HCT116 (cell line): ENCODE measurements around the gene CDH26. TPM values are rescaled to one million over a fixed set of nuclear protein-coding genes. Genes with fewer than 3 reads are reported as not detected.

Source experiments
- ATAC-seq: fragments of 200-7000 bp; cut with Tn5 transposase; 2 replicates; pipeline ENCODE4 v1.9.1; 2020; ENCODE audit warnings: mild to moderate bottlenecking, moderate library complexity
- BruUV-seq: library from RNA; stranded (reverse); fragments of 400-500 nt; replicated peaks from 2 replicates; lab custom pipeline; 2021; lab: Mats Ljungman, UMichigan
- CTCF ChIA-PET: fragments of 300-600 bp; sonication (Branson Sonifier 250); formaldehyde crosslinking; loops from one replicate; lab custom pipeline; 2021; ENCODE audit warnings: antibody characterized with exemption; lab: Charles Lee
- POLR2A ChIA-PET: fragments of 300-600, 350-600 bp; sonication (Branson Sonifier 250); formaldehyde crosslinking; loops from one replicate; lab custom pipeline; 2021; ENCODE audit warnings: antibody characterized with exemption; lab: Charles Lee
- RAD21 ChIA-PET, 2 experiments: fragments of 300-600 bp; sonication (Branson Sonifier 250); formaldehyde crosslinking; loops; one replicate each; lab custom pipeline; 2023; ENCODE audit warnings: low total read pairs in 2 of 2; ENCODE audit not compliant: uncharacterized antibody in 2 of 2, unreplicated experiment in 2 of 2, low non-redundant PET in 1 of 2; lab: Charles Lee
- DNase-seq: peaks from one replicate; pipeline ENCODE4 v3.0.0-alpha.2; 2010; ENCODE audit warnings: low read depth, low spot score
- H2AFZ ChIP-seq: fragments of 200-600 bp; shearing (Covaris generic), sonication (generic); 2 replicates; pipeline ENCODE4 v1.6.1; 2017; ENCODE audit warnings: low read depth, mixed run types, mixed read lengths, antibody characterized with exemption, low read length; ENCODE audit not compliant: poor library complexity, severe bottlenecking
- H3K27ac ChIP-seq: 2 replicates; pipeline ENCODE4 v1.5.1; 2012; ENCODE audit warnings: low read depth, low read length
- H3K27me3 ChIP-seq: fragments of 200-600 bp; sonication (generic); 2 replicates; pipeline ENCODE4 v1.6.1; 2016; ENCODE audit warnings: mixed run types, low read length, mixed read lengths; ENCODE audit not compliant: insufficient read depth
- H3K36me3 ChIP-seq, 2 experiments: fragments of 200-500 bp in 1 of 2; fragments of 200-600 bp in 1 of 2; sonication (Bioruptor generic) in 1 of 2; sonication (generic) in 1 of 2; 2 replicates each; pipeline versions ENCODE4 v1.5.1 to v1.6.1; 2014 to 2016; ENCODE audit warnings: low read length in 2 of 2, inconsistent platforms in 1 of 2, mixed read lengths in 1 of 2, mixed run types in 1 of 2; ENCODE audit not compliant: insufficient read depth in 2 of 2, control insufficient read depth in 1 of 2
- H3K4me1 ChIP-seq, 2 experiments: fragments of 200-600 bp in 1 of 2; sonication (generic) in 1 of 2; 2 replicates each; pipeline versions ENCODE4 v1.5.1 to v1.6.1; 2012 to 2017; ENCODE audit warnings: low read length in 2 of 2, inconsistent platforms in 1 of 2, mild to moderate bottlenecking in 1 of 2, mixed read lengths in 1 of 2, mixed run types in 1 of 2, moderate library complexity in 1 of 2; ENCODE audit not compliant: insufficient read depth in 2 of 2, control insufficient read depth in 1 of 2
- H3K4me2 ChIP-seq: fragments of 200-600 bp; sonication (generic); 2 replicates; pipeline ENCODE4 v1.6.1; 2017; ENCODE audit warnings: mixed run types, low read length, mixed read lengths
- H3K4me3 ChIP-seq, 2 experiments: fragments of 200-600 bp in 1 of 2; sonication (generic) in 1 of 2; replicated peaks in 1 of 2; 2 replicates each; pipeline ENCODE4 v1.5.1; 2011 to 2016; ENCODE audit warnings: low read length in 2 of 2, control low read depth in 1 of 2, low read depth in 1 of 2, mild to moderate bottlenecking in 1 of 2, mixed read lengths in 1 of 2, mixed run types in 1 of 2
- H3K79me2 ChIP-seq: fragments of 200-600 bp; sonication (generic); 2 replicates; pipeline ENCODE4 v1.6.1; 2017; ENCODE audit warnings: mild to moderate bottlenecking, mixed run types, low read length, moderate library complexity, mixed read lengths; ENCODE audit not compliant: insufficient read depth
- H3K9ac ChIP-seq: fragments of 200-600 bp; sonication (generic); 2 replicates; pipeline ENCODE4 v1.6.1; 2016; ENCODE audit warnings: low read length, mixed read lengths
- H3K9me2 ChIP-seq: fragments of 200-600 bp; sonication (generic), shearing (Covaris generic); 2 replicates; pipeline ENCODE4 v1.6.1; 2017; ENCODE audit warnings: mixed run types, mild to moderate bottlenecking, moderate library complexity; ENCODE audit not compliant: insufficient read depth
- H3K9me3 ChIP-seq, 2 experiments: fragments of 200-500 bp in 1 of 2; fragments of 200-600 bp in 1 of 2; sonication (Bioruptor generic) in 1 of 2; sonication (generic) in 1 of 2; 2 replicates each; pipeline ENCODE4 v1.6.1; 2014 to 2017; ENCODE audit warnings: low read length in 2 of 2, mixed read lengths in 2 of 2, inconsistent platforms in 1 of 2, low read depth in 1 of 2, mild to moderate bottlenecking in 1 of 2, mixed run types in 1 of 2, moderate library complexity in 1 of 2; ENCODE audit not compliant: control insufficient read depth in 1 of 2, insufficient read depth in 1 of 2
- H4K20me1 ChIP-seq: fragments of 200-600 bp; sonication (generic), shearing (Covaris generic); 2 replicates; pipeline ENCODE4 v1.6.1; 2017; ENCODE audit warnings: mixed run types, mild to moderate bottlenecking, moderate library complexity; ENCODE audit not compliant: insufficient read depth
- CBX3 ChIP-seq: IDR thresholded peaks from 2 replicates; pipeline ENCODE4 v1.6.1; 2012; ENCODE audit warnings: low read depth
- EGR1 ChIP-seq: IDR thresholded peaks from 2 replicates; pipeline ENCODE4 v1.6.1; 2012; ENCODE audit warnings: low read depth
- EZH2 ChIP-seq: fragments of 200-600 bp; sonication (generic); IDR thresholded peaks from 2 replicates; pipeline ENCODE4 v1.6.1; 2017; ENCODE audit warnings: antibody characterized with exemption, mixed run types
- FOSL1 ChIP-seq: IDR thresholded peaks from 2 replicates; pipeline ENCODE4 v1.6.1; 2012; ENCODE audit warnings: low read depth
- JUND ChIP-seq: IDR thresholded peaks from 2 replicates; pipeline ENCODE4 v1.6.1; 2012
- MAX ChIP-seq: IDR thresholded peaks from 2 replicates; pipeline ENCODE4 v1.6.1; 2012
- POLR2A ChIP-seq: IDR thresholded peaks from 2 replicates; pipeline ENCODE4 v1.7.0; 2011; ENCODE audit warnings: borderline replicate concordance; ENCODE audit not compliant: insufficient read depth, insufficient read length; ENCODE audit errors: extremely low read depth
- POLR2AphosphoS5 ChIP-seq: IDR thresholded peaks from 2 replicates; pipeline ENCODE4 v1.6.1; 2011; ENCODE audit warnings: mild to moderate bottlenecking, low read depth, low read length, moderate library complexity
- RAD21 ChIP-seq: IDR thresholded peaks from 2 replicates; pipeline ENCODE4 v1.6.1; 2012; ENCODE audit warnings: low read depth, mild to moderate bottlenecking
- REST ChIP-seq: IDR thresholded peaks from 2 replicates; pipeline ENCODE4 v1.6.1; 2012; ENCODE audit warnings: low read depth
- SIN3A ChIP-seq: IDR thresholded peaks from 2 replicates; pipeline ENCODE4 v1.6.1; 2012; ENCODE audit warnings: low read depth
- SP1 ChIP-seq: IDR thresholded peaks from 2 replicates; pipeline ENCODE4 v1.6.1; 2012; ENCODE audit warnings: low read depth
- SRF ChIP-seq: IDR thresholded peaks from 2 replicates; pipeline ENCODE4 v1.6.1; 2012; ENCODE audit warnings: low read depth
- TCF7L2 ChIP-seq: IDR thresholded peaks from 2 replicates; pipeline ENCODE4 v1.7.0; 2011; ENCODE audit warnings: borderline replicate concordance, inconsistent platforms; ENCODE audit not compliant: insufficient read depth, insufficient read length; ENCODE audit errors: extremely low read depth
- YY1 ChIP-seq: IDR thresholded peaks from 2 replicates; pipeline ENCODE4 v1.6.1; 2011; ENCODE audit warnings: low read length, low read depth, moderate library complexity, mild to moderate bottlenecking; ENCODE audit not compliant: insufficient replicate concordance; ENCODE audit errors: extremely low read depth
- ZBTB33 ChIP-seq: IDR thresholded peaks from 2 replicates; pipeline ENCODE4 v1.6.1; 2011; ENCODE audit warnings: mild to moderate bottlenecking, low read length, moderate library complexity; ENCODE audit not compliant: insufficient replicate concordance; ENCODE audit errors: extremely low read depth
- ZFX ChIP-seq: fragments of 450-650 bp; IDR thresholded peaks from 2 replicates; pipeline ENCODE4 v1.6.1; 2017
- ZNF274 ChIP-seq: fragments of 200-500 bp; sonication (Bioruptor generic); IDR thresholded peaks from 2 replicates; pipeline ENCODE4 v1.6.1; 2014; ENCODE audit warnings: mild to moderate bottlenecking, low read depth, low read length, inconsistent platforms
- intact Hi-C: fragments of 100-400 bp; cut with micrococcal nuclease; formaldehyde crosslinking; loops from 2 replicates; pipeline ENCODE4 v1.10.0; 2022
- total RNA-seq: library from RNA; stranded (reverse); gene quantifications from one replicate; pipeline ENCODE4 v1.2.1, GENCODE V29; 2021; ENCODE audit not compliant: unreplicated experiment

The CDH26 gene
- total RNA-seq, 1 experiment from 2014 or later = 0.34 TPM

- no peaks in the 10 kb centered on the region for H3K9me3 ChIP-seq
- no peaks in the 10 kb centered on the region for H3K9me2 ChIP-seq
- no peak overlapping the region for H2AFZ ChIP-seq
- CTCF ChIA-PET = interaction anchor here (0.6 kb wide), 1 partner anchor 59 kb away, joined by 3 read pairs; no protein-coding TSS in a partner anchor
- no TSS peak for BruUV-seq
- POLR2A ChIA-PET = no interaction called here
- TF ChIP-seq FOSL1 (no peak), RAD21 (no peak), POLR2AphosphoS5 (no peak), ZFX (no peak), CBX3 (no peak), POLR2A (no peak), ZBTB33 (no peak), EGR1 (no peak), REST (no peak), JUND (no peak), YY1 (no peak), MAX (no peak), SIN3A (no peak), EZH2 (no peak), SRF (no peak), SP1 (no peak), ZNF274 (no peak), TCF7L2 (no peak)
- RAD21 ChIA-PET = no interaction called here
- H3K27me3 ChIP-seq = peaks cover 27% of the 10 kb centered on the region
- H3K4me1 ChIP-seq = no peaks in the 10 kb centered on the region
- H3K9ac ChIP-seq = no peak overlapping the region
- H3K4me3 ChIP-seq = no peak overlapping the region
- DNase-seq (no peak), ATAC-seq (no peak)
- H3K27ac ChIP-seq = no peak overlapping the region
- H3K79me2 ChIP-seq = no peaks in the 10 kb centered on the region
- no peaks in the 10 kb centered on the region for H3K36me3 ChIP-seq
- no peaks in the 10 kb centered on the region for H4K20me1 ChIP-seq
- no peak overlapping the region for H3K4me2 ChIP-seq
- intact Hi-C loops = no loop called here
Observed at GRCh38 chr20:60051911-60052310, 93.7 kb downstream of the CDH26 start.
